H9 (cell line): Measurements from ENCODE around the gene BRF1. TPM values are rescaled to one million over a fixed set of nuclear protein-coding genes. Genes with fewer than 3 reads are reported as not detected.
"Not testable (repeated sequence)": the region's sequence is repeated elsewhere in the genome, so short reads cannot be mapped to it uniquely, and the experiment has no call there.

Source experiments
- DNase-seq: peaks from one replicate; pipeline ENCODE4 v3.0.0-alpha.2; 2017
- H2AFZ ChIP-seq: one replicate; pipeline ENCODE4 v1.6.1; 2013; ENCODE audit warnings: mild to moderate bottlenecking, low read length, control low read depth, moderate library complexity
- H2AK5ac ChIP-seq: 2 replicates; pipeline ENCODE4 v1.6.1; 2013; ENCODE audit warnings: low read length, control low read depth, mixed read lengths; ENCODE audit not compliant: insufficient read length
- H2BK120ac ChIP-seq: one replicate; pipeline ENCODE4 v1.6.1; 2013; ENCODE audit warnings: low read depth, mild to moderate bottlenecking, low read length, control low read depth, inconsistent platforms; ENCODE audit not compliant: poor library complexity, severe bottlenecking
- H2BK12ac ChIP-seq: 2 replicates; pipeline ENCODE4 v1.6.1; 2013; ENCODE audit warnings: low read length, control low read depth, mixed read lengths, low read depth; ENCODE audit not compliant: insufficient read length
- H2BK15ac ChIP-seq: 2 replicates; pipeline ENCODE4 v1.6.1; 2013; ENCODE audit warnings: low read depth, low read length, control low read depth
- H2BK20ac ChIP-seq: one replicate; pipeline ENCODE4 v1.6.1; 2013; ENCODE audit warnings: low read depth, mild to moderate bottlenecking, low read length, control low read depth, inconsistent platforms; ENCODE audit not compliant: poor library complexity, severe bottlenecking
- H2BK5ac ChIP-seq: 2 replicates; pipeline ENCODE4 v1.6.1; 2013; ENCODE audit warnings: low read length, control low read depth, mixed read lengths; ENCODE audit not compliant: insufficient read length
- H3K14ac ChIP-seq: 2 replicates; pipeline ENCODE4 v1.6.1; 2013; ENCODE audit warnings: low read length, control low read depth; ENCODE audit not compliant: insufficient read depth
- H3K18ac ChIP-seq: 2 replicates; pipeline ENCODE4 v1.6.1; 2013; ENCODE audit warnings: low read depth, mild to moderate bottlenecking, mixed read lengths, low read length, control low read depth; ENCODE audit not compliant: insufficient read length
- H3K23ac ChIP-seq: 2 replicates; pipeline ENCODE4 v1.6.1; 2013; ENCODE audit warnings: low read length, control low read depth, mixed read lengths, low read depth; ENCODE audit not compliant: insufficient read length
- H3K23me2 ChIP-seq: 2 replicates; pipeline ENCODE4 v1.6.1; 2013; ENCODE audit warnings: low read depth, mild to moderate bottlenecking, mixed read lengths, low read length, control low read depth; ENCODE audit not compliant: insufficient read length, poor library complexity, severe bottlenecking
- H3K27ac ChIP-seq: 2 replicates; pipeline ENCODE4 v1.5.1; 2013; ENCODE audit warnings: low read length, control low read depth, mixed read lengths, low read depth; ENCODE audit not compliant: insufficient read length
- H3K27me3 ChIP-seq: 2 replicates; pipeline ENCODE4 v1.6.1; 2013; ENCODE audit warnings: low read length, control low read depth, inconsistent platforms; ENCODE audit not compliant: insufficient read depth
- H3K4ac ChIP-seq: 2 replicates; pipeline ENCODE4 v1.6.1; 2013; ENCODE audit warnings: low read depth, mild to moderate bottlenecking, control low read depth, inconsistent platforms, low read length, moderate library complexity
- H3K4me1 ChIP-seq: 2 replicates; pipeline ENCODE4 v1.6.1; 2013; ENCODE audit warnings: low read length, control low read depth, inconsistent platforms; ENCODE audit not compliant: insufficient read depth
- H3K4me2 ChIP-seq: 2 replicates; pipeline ENCODE4 v1.6.1; 2013; ENCODE audit warnings: low read length, control low read depth, mixed read lengths; ENCODE audit not compliant: insufficient read length, insufficient read depth
- H3K56ac ChIP-seq: 2 replicates; pipeline ENCODE4 v1.6.1; 2013; ENCODE audit warnings: low read depth, mild to moderate bottlenecking, mixed read lengths, low read length, control low read depth; ENCODE audit not compliant: insufficient read length
- H3K79me1 ChIP-seq: 2 replicates; pipeline ENCODE4 v1.6.1; 2013; ENCODE audit warnings: low read depth, mild to moderate bottlenecking, moderate library complexity, low read length, control low read depth, inconsistent platforms; ENCODE audit not compliant: insufficient read depth, poor library complexity, severe bottlenecking
- H3K79me2 ChIP-seq: 2 replicates; pipeline ENCODE4 v1.6.1; 2013; ENCODE audit warnings: low read length, control low read depth, inconsistent platforms; ENCODE audit not compliant: insufficient read depth
- H3K9ac ChIP-seq: 2 replicates; pipeline ENCODE4 v1.6.1; 2013; ENCODE audit warnings: low read length, control low read depth, mixed read lengths; ENCODE audit not compliant: insufficient read length; ENCODE audit errors: extremely low read depth
- H3K9me3 ChIP-seq: one replicate; pipeline ENCODE4 v1.6.1; 2013; ENCODE audit warnings: low read depth, low read length, inconsistent platforms; ENCODE audit not compliant: control insufficient read depth
- H3T11ph ChIP-seq: one replicate; pipeline ENCODE4 v1.6.1; 2013; ENCODE audit warnings: mild to moderate bottlenecking, low read length, control low read depth, inconsistent platforms
- H4K20me1 ChIP-seq: one replicate; pipeline ENCODE4 v1.6.1; 2013; ENCODE audit not compliant: control insufficient read depth, insufficient read length, insufficient read depth
- H4K5ac ChIP-seq: 2 replicates; pipeline ENCODE4 v1.6.1; 2013; ENCODE audit warnings: low read depth, mild to moderate bottlenecking, mixed read lengths, low read length, control low read depth; ENCODE audit not compliant: insufficient read length
- H4K8ac ChIP-seq: replicated peaks from 2 replicates; pipeline ENCODE4 v1.6.1; 2013; ENCODE audit warnings: low read length, control low read depth, mixed read lengths, low read depth; ENCODE audit not compliant: insufficient read length
- H4K91ac ChIP-seq: 2 replicates; pipeline ENCODE4 v1.6.1; 2013; ENCODE audit warnings: low read depth, mild to moderate bottlenecking, moderate library complexity, mixed read lengths, low read length, control low read depth; ENCODE audit not compliant: insufficient read length
- H3K27ac Mint-ChIP-seq, 3 experiments: 2 replicates in 2 of 3; 3 replicates in 1 of 3; pipeline ENCODE4 v1.8.0; 2020 to 2021; ENCODE audit warnings: mixed read lengths in 3 of 3, mild to moderate bottlenecking in 1 of 3, moderate library complexity in 1 of 3
- H3K27me3 Mint-ChIP-seq: 2 replicates; pipeline ENCODE4 v1.8.0; 2021; ENCODE audit warnings: low read depth, mild to moderate bottlenecking, moderate library complexity, mixed read lengths
- H3K36me3 Mint-ChIP-seq, 3 experiments: 2 replicates in 2 of 3; 3 replicates in 1 of 3; pipeline ENCODE4 v1.8.0; 2020 to 2021; ENCODE audit warnings: low read depth in 3 of 3, mixed read lengths in 3 of 3; ENCODE audit not compliant: insufficient read depth in 1 of 3
- H3K4me1 Mint-ChIP-seq, 2 experiments: 2 replicates each; pipeline ENCODE4 v1.8.0; 2020; ENCODE audit warnings: mixed read lengths in 2 of 2
- H3K4me3 Mint-ChIP-seq, 2 experiments: 2 replicates in 1 of 2; 3 replicates in 1 of 2; pipeline ENCODE4 v1.8.0; 2020 to 2021; ENCODE audit warnings: mild to moderate bottlenecking in 2 of 2, mixed read lengths in 2 of 2, moderate library complexity in 1 of 2
- H3K9me3 Mint-ChIP-seq, 2 experiments: 2 replicates in 1 of 2; 3 replicates in 1 of 2; pipeline ENCODE4 v1.8.0; 2020; ENCODE audit warnings: mild to moderate bottlenecking in 2 of 2, mixed read lengths in 2 of 2, moderate library complexity in 1 of 2
- WGBS: extraction: QIAGEN DNeasy Blood & Tissue Kit; methylation state at CpG from one replicate; pipeline ENCODE4 v1.1.7; 2013; ENCODE audit warnings: missing lambda C conversion rate, low lambda C conversion rate, mixed read lengths; ENCODE audit not compliant: insufficient read length; ENCODE audit errors: extremely low coverage; 5-methylcytosine and 5-hydroxymethylcytosine counted together
- total RNA-seq: library from RNA; stranded (reverse); gene quantifications from 2 replicates; pipeline ENCODE4 v1.2.1, GENCODE V29; 2021
- TF ChIP-seq, protein P1 (sequence below): fragments of 200-600 bp; sonication (generic); conservative IDR thresholded peaks from 3 replicates; pipeline ENCODE4 v1.8.0; 2021; ENCODE audit warnings: antibody characterized with exemption, mild to moderate bottlenecking

The BRF1 gene
- total RNA-seq, 1 experiment from 2014 or later: 28.3 TPM

GRCh38 chr14:105303949-105304348, 3.1 kb upstream of the BRF1 start:
- no peaks in the 10 kb centered on the region for H4K20me1 ChIP-seq
- H3K18ac ChIP-seq: no peak overlapping the region
- H3T11ph ChIP-seq: no peak overlapping the region
- peaks cover 8% of the 10 kb centered on the region for H3K23me2 ChIP-seq
- no peak overlapping the region for H2AK5ac ChIP-seq
- Mint-ChIP-seq H3K4me3 (no peak overlapping the region), H3K27ac (no peak overlapping the region), H3K4me1 (peaks cover 18 to 28% of the 10 kb centered on the region in 2 experiments), H3K27me3 (peaks cover 32% of the 10 kb centered on the region), H3K36me3 (peaks cover 0 to 6% (median 5%) of the 10 kb centered on the region in 3 experiments; a peak in 3 of 7 replicates), H3K9me3 (peaks cover 5 to 6% of the 10 kb centered on the region in 2 experiments; a peak in 4 of 5 replicates)
- no peak overlapping the region for H2BK12ac ChIP-seq
- no peak overlapping the region for H3K23ac ChIP-seq
- H2AFZ ChIP-seq: no peak overlapping the region
- H3K14ac ChIP-seq: no peak overlapping the region
- no peak overlapping the region for H4K8ac ChIP-seq
- H3K79me1 ChIP-seq: no peaks in the 10 kb centered on the region
- H3K27ac ChIP-seq: no peak overlapping the region
- TF ChIP-seq, protein P1, sequence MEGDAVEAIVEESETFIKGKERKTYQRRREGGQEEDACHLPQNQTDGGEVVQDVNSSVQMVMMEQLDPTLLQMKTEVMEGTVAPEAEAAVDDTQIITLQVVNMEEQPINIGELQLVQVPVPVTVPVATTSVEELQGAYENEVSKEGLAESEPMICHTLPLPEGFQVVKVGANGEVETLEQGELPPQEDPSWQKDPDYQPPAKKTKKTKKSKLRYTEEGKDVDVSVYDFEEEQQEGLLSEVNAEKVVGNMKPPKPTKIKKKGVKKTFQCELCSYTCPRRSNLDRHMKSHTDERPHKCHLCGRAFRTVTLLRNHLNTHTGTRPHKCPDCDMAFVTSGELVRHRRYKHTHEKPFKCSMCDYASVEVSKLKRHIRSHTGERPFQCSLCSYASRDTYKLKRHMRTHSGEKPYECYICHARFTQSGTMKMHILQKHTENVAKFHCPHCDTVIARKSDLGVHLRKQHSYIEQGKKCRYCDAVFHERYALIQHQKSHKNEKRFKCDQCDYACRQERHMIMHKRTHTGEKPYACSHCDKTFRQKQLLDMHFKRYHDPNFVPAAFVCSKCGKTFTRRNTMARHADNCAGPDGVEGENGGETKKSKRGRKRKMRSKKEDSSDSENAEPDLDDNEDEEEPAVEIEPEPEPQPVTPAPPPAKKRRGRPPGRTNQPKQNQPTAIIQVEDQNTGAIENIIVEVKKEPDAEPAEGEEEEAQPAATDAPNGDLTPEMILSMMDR: no peak
- no peak overlapping the region for H4K91ac ChIP-seq
- no peak overlapping the region for H2BK20ac ChIP-seq
- DNase-seq: peak; percentile 43
- H2BK5ac ChIP-seq: no peak overlapping the region
- H3K27me3 ChIP-seq: no peaks in the 10 kb centered on the region; the same call in 1 of the 2 replicates
- H3K79me2 ChIP-seq: peaks cover 4% of the 10 kb centered on the region; the same call in 1 of the 2 replicates
- no peaks in the 10 kb centered on the region; the same call in 1 of the 2 replicates for H3K4me1 ChIP-seq
- no CpG with 5 or more reads among the region's 6 CpGs for WGBS
- no peak overlapping the region for H3K4ac ChIP-seq
- H2BK15ac ChIP-seq: no peak overlapping the region
- no peak overlapping the region for H3K56ac ChIP-seq
- no peak overlapping the region for H2BK120ac ChIP-seq
- no peaks in the 10 kb centered on the region for H3K9me3 ChIP-seq
- no peak overlapping the region for H3K4me2 ChIP-seq
- H3K9ac ChIP-seq: no peak overlapping the region
- no peak overlapping the region for H4K5ac ChIP-seq

GRCh38 chr14:105301915-105302249, 1.1 kb upstream of the BRF1 start:
- H3K79me2 ChIP-seq, H3K27me3 ChIP-seq, H2BK120ac ChIP-seq, H3K23me2 ChIP-seq, H3K4me1 ChIP-seq, H3K9me3 Mint-ChIP-seq, H3K27ac Mint-ChIP-seq, H3T11ph ChIP-seq, H3K9me3 ChIP-seq, H3K27ac ChIP-seq, H3K79me1 ChIP-seq, H4K5ac ChIP-seq, H4K20me1 ChIP-seq, H2BK12ac ChIP-seq, H4K91ac ChIP-seq, H2BK15ac ChIP-seq, H2AFZ ChIP-seq, DNase-seq, H3K14ac ChIP-seq, H2AK5ac ChIP-seq, H2BK20ac ChIP-seq, H2BK5ac ChIP-seq, H3K36me3 Mint-ChIP-seq, H3K18ac ChIP-seq, H3K4ac ChIP-seq, H4K8ac ChIP-seq, H3K23ac ChIP-seq, H3K9ac ChIP-seq, H3K56ac ChIP-seq: not testable (repeated sequence)
- Mint-ChIP-seq H3K4me3 (peak overlapping the region; percentile 79 to 90), H3K27me3 (peaks cover 31% of the 10 kb centered on the region), H3K4me1 (peaks cover 10 to 18% of the 10 kb centered on the region in 2 experiments)
- no CpG with 5 or more reads among the region's 11 CpGs for WGBS
- H3K4me2 ChIP-seq: peak overlapping the region; percentile 62
